Measurements from ENCODE around the gene CDC14B. TPM values are rescaled to one million over a fixed set of nuclear protein-coding genes. Genes with fewer than 3 reads are reported as not detected.

The CDC14B gene
- total and polyA plus RNA-seq, 2 of the 4 experiments (the other 2 are of a cell fraction), result 9.7 to 26.3 TPM

DNA sequence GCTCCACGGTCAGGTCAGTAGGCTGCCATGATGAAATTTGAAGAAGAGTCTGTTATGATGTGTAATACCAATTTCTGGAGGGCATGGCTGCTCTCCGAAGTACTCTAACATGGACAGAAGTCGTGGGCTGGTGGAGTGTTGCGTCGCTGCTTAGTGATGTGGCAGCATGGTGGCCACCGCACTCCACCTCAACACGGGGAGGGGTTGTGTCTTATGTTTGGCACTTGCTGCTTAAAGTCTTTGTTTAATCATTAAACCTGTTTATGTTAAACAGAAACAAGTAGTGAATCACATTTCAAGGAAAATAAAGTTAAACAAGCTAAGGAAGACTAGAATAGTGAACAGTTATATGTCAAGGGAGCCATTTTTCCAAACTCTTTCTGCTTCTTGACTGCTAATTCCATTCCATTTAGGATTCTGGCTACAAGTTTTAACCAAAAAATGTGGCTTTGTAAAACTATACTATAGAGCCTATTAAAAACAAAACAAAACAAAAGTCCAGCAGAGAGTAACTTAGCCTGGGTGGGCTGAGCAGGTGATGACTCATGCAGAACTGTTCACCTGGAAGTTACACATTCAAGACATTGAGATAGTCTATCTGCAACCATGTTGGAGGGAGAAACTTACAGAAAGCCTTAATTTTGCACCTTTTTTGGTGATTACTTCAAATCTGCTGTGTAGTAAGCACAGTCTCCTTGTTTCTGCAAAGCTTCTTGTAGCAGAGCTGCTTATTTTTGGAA lies 160.2 kb downstream of the CDC14B start:
- peak; percentile 48 for ATAC-seq (ENCODE audit: low read depth)
- WGBS, 2 experiments (ENCODE audit: extremely low coverage in 2 of 2, insufficient read length in 1 of 2), result 87% methylated on average over 3 of the region's 7 CpGs; no CpG with 5 or more reads in 1 of the 2 experiments
- CTCF ChIA-PET, result no interaction called here

More for the DNA sequence above, 160.2 kb downstream of the CDC14B start:
- Histone ChIP-seq H3K23ac (ENCODE audit: low read depth, low read length) (no peak overlapping the region), H2BK5ac (ENCODE audit: low read depth, low read length, poor library complexity, severe bottlenecking) (no peak overlapping the region), H3K27ac (ENCODE audit: insufficient read depth, low read length) (no peak overlapping the region; the same call in 1 of the 2 replicates), H2AFZ (replicated peaks; ENCODE audit: low read length, poor library complexity) (no peak overlapping the region), H2AK9ac (replicated peaks; ENCODE audit: low read depth, low read length, poor library complexity) (peak overlapping the region; percentile 11), H3K36me3 (ENCODE audit: control insufficient read depth, insufficient read depth, low read length) (0 out of 2 replicates have a peak, but pooled peaks cover 1% of the 10 kb centered on the region), H4K5ac (ENCODE audit: low read depth, low read length) (no peak overlapping the region), H3K4me3 (ENCODE audit: insufficient read depth, low read depth, low read length) (no peak overlapping the region), H3K9me3 (ENCODE audit: control insufficient read depth, insufficient read depth, low read length) (no peaks in the 10 kb centered on the region), H3K4me2 (ENCODE audit: low read depth, low read length) (0 out of 2 replicates have a peak overlapping the region, but pooled peaks have one; percentile 11), H2AK5ac (ENCODE audit: low read depth, low read length) (no peak overlapping the region; the same call in 1 of the 2 replicates), H4K8ac (ENCODE audit: low read depth in 2 of 2, low read length in 2 of 2) (no peak overlapping the region), H3K14ac (replicated peaks; ENCODE audit: low read depth, low read length) (no peak overlapping the region), H2BK120ac (ENCODE audit: low read depth, low read length) (no peak overlapping the region), H4K20me1 (ENCODE audit: insufficient read depth, low read length) (no peaks in the 10 kb centered on the region), H3K9me1 (ENCODE audit: insufficient read depth, low read length) (peaks cover 2% of the 10 kb centered on the region; the same call in 1 of the 2 replicates), H3K27me3 (ENCODE audit: control insufficient read depth, insufficient read depth, low read length) (no peaks in the 10 kb centered on the region), H3K4ac (ENCODE audit: low read depth, low read length) (no peak overlapping the region), H3K56ac (ENCODE audit: extremely low read depth, insufficient read depth, low read length) (no peak overlapping the region), H3K4me1 (ENCODE audit: control insufficient read depth, insufficient read depth, low read length) (peaks cover 8% of the 10 kb centered on the region), H2BK20ac (ENCODE audit: low read depth, low read length) (no peak overlapping the region), H3K79me1 (ENCODE audit: low read depth in 1 of 2, low read length in 2 of 2) (peaks cover 8 to 57% of the 10 kb centered on the region in 2 experiments; a peak in 3 of 4 replicates), H3K18ac (ENCODE audit: low read depth, low read length) (no peak overlapping the region), H4K91ac (ENCODE audit: insufficient read depth, low read depth, low read length) (no peak overlapping the region), H2BK15ac (ENCODE audit: low read depth, low read length) (no peak overlapping the region), H3K9ac (ENCODE audit: low read depth, low read length) (no peak overlapping the region)
- dilution Hi-C loops (cut with HindIII; ENCODE audit: low sequenced_read_pairs, unreplicated experiment) (no loop called here), in situ Hi-C loops (cut with MboI; ENCODE audit: low sequenced_read_pairs) (no loop called here), intact Hi-C loops (cut with micrococcal nuclease) (loop anchor here (5.0 kb wide), 1 partner anchor 37 kb away; no protein-coding TSS in a partner anchor)
- BruUV-seq (replicated peaks), result no TSS peak
- POLR2A ChIA-PET (ENCODE audit: unreplicated experiment), result no interaction called here
- DNase-seq, result peak; percentile 17
- no peak for TF ChIP-seq SMC3 (IDR thresholded peaks at IDR 0.05; ENCODE audit: low read depth, low read length)

All from IMR-90 (cell line).